HG03196 (cell line): Measurements from ENCODE around the gene REXO5.
"Not testable (repeated sequence)": the region's sequence is repeated elsewhere in the genome, so short reads cannot be mapped to it uniquely, and the experiment has no call there.

Experiments
- ATAC-seq: cut with Tn5 transposase; IDR thresholded peaks from one replicate; pipeline ENCODE4 v1.9.1; 2021; ENCODE audit not compliant: unreplicated experiment

Gene REXO5

GRCh38 chr16:20801278-20801677, 5.0 kb upstream of the REXO5 start:
- no peak for ATAC-seq

- no peak for ATAC-seq
Observed at GRCh38 chr16:20803192-20803560, 3.2 kb upstream of the REXO5 start.

- ATAC-seq, result no peak
Observed at GRCh38 chr16:20803561-20804214, 2.6 kb upstream of the REXO5 start.

- ATAC-seq, result not testable (repeated sequence)
Observed at GRCh38 chr16:20805684-20806167, 601 bp upstream of the REXO5 start.

GRCh38 chr16:20807862-20808261, 1.5 kb downstream of the REXO5 start:
- no peak for ATAC-seq

GRCh38 chr16:20811889-20812439, 5.6 kb downstream of the REXO5 start:
- ATAC-seq, result no peak

- ATAC-seq, result no peak
Observed at GRCh38 chr16:20812510-20812909, 6.2 kb downstream of the REXO5 start.

GRCh38 chr16:20814784-20815183, 8.5 kb downstream of the REXO5 start:
- ATAC-seq, result no peak

GRCh38 chr16:20818929-20819585, 12.7 kb downstream of the REXO5 start:
- ATAC-seq, result no peak

GRCh38 chr16:20821682-20822081, 15.4 kb downstream of the REXO5 start:
- ATAC-seq, result no peak

- no peak for ATAC-seq
Observed at GRCh38 chr16:20822521-20823325, 16.4 kb downstream of the REXO5 start.

GRCh38 chr16:20826039-20826566, 19.8 kb downstream of the REXO5 start:
- no peak for ATAC-seq

GRCh38 chr16:20829536-20829935, 23.2 kb downstream of the REXO5 start:
- ATAC-seq, result no peak

GRCh38 chr16:20830372-20830771, 24.0 kb downstream of the REXO5 start:
- ATAC-seq, result no peak

GRCh38 chr16:20833086-20833485, 26.8 kb downstream of the REXO5 start:
- ATAC-seq, result no peak

GRCh38 chr16:20838240-20838639, 31.9 kb downstream of the REXO5 start:
- no peak for ATAC-seq

- no peak for ATAC-seq
Observed at GRCh38 chr16:20839504-20839903, 33.2 kb downstream of the REXO5 start.

- ATAC-seq, result no peak
Observed at GRCh38 chr16:20844054-20844453, 37.7 kb downstream of the REXO5 start.

GRCh38 chr16:20844588-20844987, 38.3 kb downstream of the REXO5 start:
- no peak for ATAC-seq

- no peak for ATAC-seq
Observed at GRCh38 chr16:20846030-20846429, 39.7 kb downstream of the REXO5 start.

GRCh38 chr16:20846551-20846950, 40.2 kb downstream of the REXO5 start:
- no peak for ATAC-seq
